Measurements from ENCODE around the gene PHKA2.
A peak's percentile ranks its signal among the peaks of the same experiment; 100 is the strongest.

Gene PHKA2

GRCh38 chrX:18898492-18898891 lies 85.4 kb downstream of the PHKA2 start:
- H3K4me1 ChIP-seq (ENCODE audit: control insufficient read depth, insufficient read depth, low read length), result peaks cover 11% of the 10 kb centered on the region
- no peaks in the 10 kb centered on the region for H3K9me3 ChIP-seq (ENCODE audit: control insufficient read depth in 2 of 2, low read length in 2 of 2)
- H3K27ac ChIP-seq (ENCODE audit: low read length), result no peak overlapping the region
- H3K9ac ChIP-seq (ENCODE audit: low read length in 2 of 2), result no peak overlapping the region
- peaks cover 0 to 3% of the 10 kb centered on the region in 2 donors for H3K27me3 ChIP-seq (ENCODE audit: control insufficient read depth in 1 of 2, insufficient read depth in 2 of 2, low read length in 2 of 2)
- H3K36me3 ChIP-seq (ENCODE audit: control insufficient read depth in 2 of 2, insufficient read depth in 2 of 2, low read length in 2 of 2), result peaks cover 3% of the 10 kb centered on the region in 2 donors
- H3K4me3 ChIP-seq (ENCODE audit: low read length in 2 of 2), result no peak overlapping the region

DNA sequence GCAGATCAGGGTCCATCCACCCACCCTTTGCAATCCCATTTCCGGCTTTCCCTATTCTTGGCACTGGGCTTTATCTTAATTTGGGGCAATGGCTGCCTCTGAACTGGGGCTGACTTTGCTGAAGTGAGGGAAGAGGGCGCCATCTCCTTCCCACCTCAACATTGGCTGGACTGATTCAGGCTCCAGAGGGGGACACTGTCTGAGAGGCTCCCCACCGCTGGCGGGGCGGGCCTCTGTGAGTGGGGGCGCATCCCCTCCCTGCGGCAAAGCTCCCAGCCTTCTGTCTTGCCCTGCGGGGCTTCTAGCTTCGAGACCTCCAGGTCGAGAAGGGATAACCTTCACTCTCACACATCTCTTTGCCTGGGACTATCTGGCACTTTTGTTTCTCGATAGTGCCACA lies 85.8 kb downstream of the PHKA2 start:
- H3K9ac ChIP-seq (ENCODE audit: low read length in 2 of 2), result no peak overlapping the region
- no peaks in the 10 kb centered on the region for H3K9me3 ChIP-seq (ENCODE audit: control insufficient read depth in 2 of 2, low read length in 2 of 2)
- H3K27me3 ChIP-seq (ENCODE audit: control insufficient read depth in 1 of 2, insufficient read depth in 2 of 2, low read length in 2 of 2), result peaks cover 0 to 3% of the 10 kb centered on the region in 2 donors
- no peak overlapping the region for H3K27ac ChIP-seq (ENCODE audit: low read length)
- H3K4me3 ChIP-seq (ENCODE audit: low read length in 2 of 2), result no peak overlapping the region
- H3K36me3 ChIP-seq (ENCODE audit: control insufficient read depth in 2 of 2, insufficient read depth in 2 of 2, low read length in 2 of 2), result peaks cover 3% of the 10 kb centered on the region in 2 donors
- H3K4me1 ChIP-seq (ENCODE audit: control insufficient read depth, insufficient read depth, low read length), result peaks cover 11% of the 10 kb centered on the region

- Histone ChIP-seq H3K36me3 (ENCODE audit: control insufficient read depth in 2 of 2, insufficient read depth in 2 of 2, low read length in 2 of 2) (peaks cover 3% of the 10 kb centered on the region in 2 donors), H3K27ac (ENCODE audit: low read length) (no peak overlapping the region), H3K4me3 (ENCODE audit: low read length in 2 of 2) (no peak overlapping the region), H3K9me3 (ENCODE audit: control insufficient read depth in 2 of 2, low read length in 2 of 2) (no peaks in the 10 kb centered on the region), H3K27me3 (ENCODE audit: control insufficient read depth in 1 of 2, insufficient read depth in 2 of 2, low read length in 2 of 2) (peaks cover 0 to 5% of the 10 kb centered on the region in 2 donors), H3K9ac (ENCODE audit: low read length in 2 of 2) (no peak overlapping the region), H3K4me1 (ENCODE audit: control insufficient read depth, insufficient read depth, low read length) (peaks cover 11% of the 10 kb centered on the region)
These were observed 86.3 kb downstream of the PHKA2 start for GRCh38 chrX:18897611-18898010.

- Histone ChIP-seq H3K4me3 (ENCODE audit: low read length in 2 of 2) (no peak overlapping the region), H3K36me3 (ENCODE audit: control insufficient read depth in 2 of 2, insufficient read depth in 2 of 2, low read length in 2 of 2) (peaks cover 3% of the 10 kb centered on the region in 2 donors), H3K9ac (ENCODE audit: low read length in 2 of 2) (no peak overlapping the region), H3K9me3 (ENCODE audit: control insufficient read depth in 2 of 2, low read length in 2 of 2) (no peaks in the 10 kb centered on the region), H3K27ac (ENCODE audit: low read length) (peak overlapping the region; percentile 60), H3K27me3 (ENCODE audit: control insufficient read depth in 1 of 2, insufficient read depth in 2 of 2, low read length in 2 of 2) (peaks cover 0 to 5% of the 10 kb centered on the region in 2 donors), H3K4me1 (ENCODE audit: control insufficient read depth, insufficient read depth, low read length) (peaks cover 11% of the 10 kb centered on the region)
These were observed 87.0 kb downstream of the PHKA2 start for GRCh38 chrX:18896680-18897544.

GRCh38 chrX:18895189-18895951 lies 88.5 kb downstream of the PHKA2 start:
- H3K9me3 ChIP-seq (ENCODE audit: control insufficient read depth in 2 of 2, low read length in 2 of 2), result no peaks in the 10 kb centered on the region
- H3K9ac ChIP-seq (ENCODE audit: low read length in 2 of 2), result peak overlapping the region; percentile 22 to 29
- peaks cover 11% of the 10 kb centered on the region for H3K4me1 ChIP-seq (ENCODE audit: control insufficient read depth, insufficient read depth, low read length)
- H3K27ac ChIP-seq (ENCODE audit: low read length), result peak overlapping the region; percentile 60
- H3K36me3 ChIP-seq (ENCODE audit: control insufficient read depth in 2 of 2, insufficient read depth in 2 of 2, low read length in 2 of 2), result peaks cover 0 to 2% of the 10 kb centered on the region in 2 donors
- peak overlapping the region in 1 of 2 donors; percentile 29 for H3K4me3 ChIP-seq (ENCODE audit: low read length in 2 of 2)
- peaks cover 0 to 5% of the 10 kb centered on the region in 2 donors for H3K27me3 ChIP-seq (ENCODE audit: control insufficient read depth in 1 of 2, insufficient read depth in 2 of 2, low read length in 2 of 2)

- Histone ChIP-seq H3K4me3 (ENCODE audit: low read length in 2 of 2) (no peak overlapping the region), H3K9me3 (ENCODE audit: control insufficient read depth in 2 of 2, low read length in 2 of 2) (no peaks in the 10 kb centered on the region), H3K27me3 (ENCODE audit: control insufficient read depth in 1 of 2, insufficient read depth in 2 of 2, low read length in 2 of 2) (peaks cover 0 to 8% of the 10 kb centered on the region in 2 donors), H3K4me1 (ENCODE audit: control insufficient read depth, insufficient read depth, low read length) (peaks cover 11% of the 10 kb centered on the region), H3K27ac (ENCODE audit: low read length) (no peak overlapping the region), H3K36me3 (ENCODE audit: control insufficient read depth in 2 of 2, insufficient read depth in 2 of 2, low read length in 2 of 2) (peaks cover 0 to 2% of the 10 kb centered on the region in 2 donors), H3K9ac (ENCODE audit: low read length in 2 of 2) (no peak overlapping the region)
These were observed 89.8 kb downstream of the PHKA2 start for GRCh38 chrX:18894156-18894555.

DNA sequence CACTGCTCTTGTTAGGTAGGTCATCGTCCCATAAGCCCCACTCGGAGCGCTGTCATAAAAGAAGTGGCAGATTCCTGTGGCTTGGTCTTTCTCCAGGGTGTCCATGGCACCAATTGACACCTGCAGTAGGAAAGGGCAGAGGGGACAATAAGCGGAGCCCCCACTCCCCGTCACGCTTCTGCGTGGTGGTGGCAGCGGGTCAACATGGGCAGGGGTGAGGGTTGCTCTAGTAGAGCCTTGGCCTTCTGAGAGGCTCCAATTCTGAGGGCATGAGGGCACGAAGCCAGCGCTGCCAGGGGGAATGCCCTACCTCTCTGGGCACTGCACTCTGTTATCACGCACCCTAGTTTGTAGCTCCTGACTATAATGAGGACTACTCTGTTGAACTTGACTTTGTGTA lies 90.4 kb downstream of the PHKA2 start:
- peaks cover 11% of the 10 kb centered on the region for H3K4me1 ChIP-seq (ENCODE audit: control insufficient read depth, insufficient read depth, low read length)
- H3K27me3 ChIP-seq (ENCODE audit: control insufficient read depth in 1 of 2, insufficient read depth in 2 of 2, low read length in 2 of 2), result peaks cover 0 to 11% of the 10 kb centered on the region in 2 donors
- H3K4me3 ChIP-seq (ENCODE audit: low read length in 2 of 2), result no peak overlapping the region
- no peak overlapping the region for H3K9ac ChIP-seq (ENCODE audit: low read length in 2 of 2)
- no peak overlapping the region for H3K27ac ChIP-seq (ENCODE audit: low read length)
- H3K9me3 ChIP-seq (ENCODE audit: control insufficient read depth in 2 of 2, low read length in 2 of 2), result no peaks in the 10 kb centered on the region
- no peaks in the 10 kb centered on the region for H3K36me3 ChIP-seq (ENCODE audit: control insufficient read depth in 2 of 2, insufficient read depth in 2 of 2, low read length in 2 of 2)

DNA sequence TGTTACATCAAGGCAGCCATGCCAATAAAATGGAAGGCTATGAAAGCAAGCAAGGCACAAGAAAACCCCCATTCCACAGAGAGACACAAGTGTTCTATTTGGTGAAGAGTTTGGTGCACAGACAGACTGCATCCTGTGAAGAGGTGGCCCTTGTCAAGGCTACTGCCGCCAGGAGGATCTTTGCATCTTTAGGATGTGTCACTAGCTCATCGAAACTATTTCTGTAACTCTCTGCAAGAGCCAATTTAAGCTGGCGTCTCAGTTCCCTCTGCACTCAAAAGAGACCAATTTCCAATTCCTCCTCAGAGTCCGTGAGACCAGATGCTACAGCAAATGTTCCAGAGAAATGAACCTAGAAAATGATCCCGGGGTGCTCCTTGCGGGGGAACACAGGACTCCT lies 91.0 kb downstream of the PHKA2 start:
- Histone ChIP-seq H3K9me3 (ENCODE audit: control insufficient read depth in 2 of 2, low read length in 2 of 2) (no peaks in the 10 kb centered on the region), H3K27ac (ENCODE audit: low read length) (no peak overlapping the region), H3K36me3 (ENCODE audit: control insufficient read depth in 2 of 2, insufficient read depth in 2 of 2, low read length in 2 of 2) (no peaks in the 10 kb centered on the region), H3K27me3 (ENCODE audit: control insufficient read depth in 1 of 2, insufficient read depth in 2 of 2, low read length in 2 of 2) (peaks cover 0 to 11% of the 10 kb centered on the region in 2 donors), H3K4me1 (ENCODE audit: control insufficient read depth, insufficient read depth, low read length) (peaks cover 11% of the 10 kb centered on the region), H3K4me3 (ENCODE audit: low read length in 2 of 2) (no peak overlapping the region), H3K9ac (ENCODE audit: low read length in 2 of 2) (no peak overlapping the region)

DNA sequence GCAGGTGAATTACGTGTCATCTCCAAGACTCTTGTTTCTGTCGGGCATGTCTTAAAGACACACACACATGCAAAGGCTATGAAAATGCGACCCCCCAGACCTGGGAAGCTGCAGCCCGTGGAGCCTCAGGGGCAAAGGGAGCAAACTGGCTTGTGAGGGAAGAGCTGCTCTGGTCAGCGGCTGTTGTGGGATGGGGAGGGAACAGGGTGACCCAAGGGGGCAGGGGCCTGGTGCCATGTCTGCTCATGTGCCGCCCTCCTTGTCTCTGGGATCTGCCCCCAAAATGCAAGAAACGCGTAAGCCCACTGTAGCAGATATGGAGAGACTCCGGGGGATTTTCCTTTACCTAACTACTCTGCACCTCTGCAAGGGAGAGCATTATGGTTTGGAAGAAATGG lies 92.4 kb downstream of the PHKA2 start:
- no peaks in the 10 kb centered on the region for H3K36me3 ChIP-seq (ENCODE audit: control insufficient read depth in 2 of 2, insufficient read depth in 2 of 2, low read length in 2 of 2)
- H3K4me3 ChIP-seq (ENCODE audit: low read length in 2 of 2), result no peak overlapping the region
- peaks cover 21% of the 10 kb centered on the region for H3K4me1 ChIP-seq (ENCODE audit: control insufficient read depth, insufficient read depth, low read length)
- H3K27me3 ChIP-seq (ENCODE audit: control insufficient read depth in 1 of 2, insufficient read depth in 2 of 2, low read length in 2 of 2), result peaks cover 0 to 9% of the 10 kb centered on the region in 2 donors
- H3K27ac ChIP-seq (ENCODE audit: low read length), result no peak overlapping the region
- H3K9me3 ChIP-seq (ENCODE audit: control insufficient read depth in 2 of 2, low read length in 2 of 2), result no peaks in the 10 kb centered on the region
- H3K9ac ChIP-seq (ENCODE audit: low read length in 2 of 2), result no peak overlapping the region

DNA sequence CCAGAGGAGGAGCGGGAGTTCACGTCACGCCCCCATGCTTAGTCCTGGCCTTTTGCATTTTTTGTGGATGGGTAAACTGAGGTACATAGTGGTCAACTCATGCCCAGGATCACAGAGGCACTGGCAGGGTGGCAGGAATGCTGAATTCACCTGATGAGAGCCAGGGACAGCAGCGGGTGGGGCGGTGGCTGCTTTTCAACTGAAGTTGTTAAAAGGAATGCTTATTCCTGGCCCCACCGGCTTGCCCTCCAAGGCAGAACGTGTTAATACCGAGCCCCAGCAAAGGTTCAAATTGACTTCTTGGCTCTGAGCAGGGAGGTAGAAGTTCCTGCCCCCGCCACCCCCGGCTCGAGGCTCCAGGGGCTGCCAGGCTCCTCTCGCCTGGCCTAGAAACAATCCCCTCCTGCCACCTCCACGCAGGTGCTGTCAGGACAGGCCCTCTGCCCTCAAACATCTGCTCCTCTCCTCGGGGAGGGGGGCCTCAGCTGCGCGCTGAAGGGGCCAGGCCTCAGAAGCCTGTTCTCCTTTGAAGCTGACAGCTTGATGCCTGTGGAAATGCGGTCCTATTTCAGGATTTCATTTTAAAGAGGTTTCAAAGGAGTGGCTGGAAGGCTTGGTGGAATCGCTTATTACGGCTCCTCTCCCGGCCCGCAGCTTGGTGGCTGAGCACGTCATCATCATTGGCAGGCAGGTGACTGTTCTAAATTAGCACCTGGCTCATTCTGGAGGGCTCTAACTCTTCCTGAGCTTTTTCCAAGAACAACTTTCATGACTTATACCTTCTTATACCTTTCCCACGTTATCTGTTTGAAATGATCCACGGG lies 93.0 kb downstream of the PHKA2 start:
- Histone ChIP-seq H3K27me3 (ENCODE audit: control insufficient read depth in 1 of 2, insufficient read depth in 2 of 2, low read length in 2 of 2) (peaks cover 0 to 11% of the 10 kb centered on the region in 2 donors), H3K4me3 (ENCODE audit: low read length in 2 of 2) (no peak overlapping the region), H3K27ac (ENCODE audit: low read length) (no peak overlapping the region), H3K9ac (ENCODE audit: low read length in 2 of 2) (no peak overlapping the region), H3K4me1 (ENCODE audit: control insufficient read depth, insufficient read depth, low read length) (peaks cover 22% of the 10 kb centered on the region), H3K36me3 (ENCODE audit: control insufficient read depth in 2 of 2, insufficient read depth in 2 of 2, low read length in 2 of 2) (no peaks in the 10 kb centered on the region), H3K9me3 (ENCODE audit: control insufficient read depth in 2 of 2, low read length in 2 of 2) (no peaks in the 10 kb centered on the region)
